Pancreas (tissue), 10 donors: Measurements from ENCODE around the gene ADAMTS7. TPM values are rescaled to one million over a fixed set of nuclear protein-coding genes. Genes with fewer than 3 reads are reported as not detected.
"Not testable (repeated sequence)": the region's sequence is repeated elsewhere in the genome, so short reads cannot be mapped to it uniquely, and the experiment has no call there.

Source experiments
- ATAC-seq, 4 donors: fragments of 200-7000 bp; cut with Tn5 transposase; one replicate each; pipeline versions ENCODE4 v1.8.0 to v1.9.1; 2020; ENCODE audit warnings: mild to moderate bottlenecking in 4 of 4, moderate library complexity in 4 of 4
- DNase-seq, 6 donors: peaks; one replicate each; pipeline ENCODE4 v3.0.0-alpha.2; 2020
- FAIRE-seq: peaks from 2 replicates; lab custom pipeline; 2012; peaks lifted over from hg19 to GRCh38; lab: Jason Lieb, UNC
- H3K27ac ChIP-seq, 4 donors: fragments of 200-600 bp; sonication (generic); 1 replicate in 3 of 4; 2 replicates in 1 of 4; pipeline versions ENCODE4 v1.5.0 to v1.8.0; 2020
- H3K27me3 ChIP-seq, 4 donors: fragments of 200-600 bp; one replicate each; pipeline ENCODE4 v1.8.0; 2021
- H3K36me3 ChIP-seq, 3 donors: fragments of 200-600 bp; sonication (generic) in 1 of 3; one replicate each; pipeline versions ENCODE4 v1.5.0 to v1.8.0; 2020 to 2021
- H3K4me1 ChIP-seq, 3 donors: fragments of 200-600 bp; one replicate each; pipeline ENCODE4 v1.8.0; 2021
- H3K4me3 ChIP-seq, 4 donors: fragments of 200-600 bp; sonication (generic) in 2 of 4; one replicate each; pipeline versions ENCODE4 v1.5.0 to v1.8.0; 2020 to 2021
- H3K9me3 ChIP-seq, 4 donors: fragments of 200-600 bp; one replicate each; pipeline ENCODE4 v1.8.0; 2021
- WGBS, 2 donors: extraction: QIAGEN DNeasy Blood & Tissue Kit; methylation state at CpG; one replicate each; pipeline ENCODE4 v1.1.7; 2013; 5-methylcytosine and 5-hydroxymethylcytosine counted together
- intact Hi-C, 3 donors: fragments of 100-400 bp; cut with DNase I; formaldehyde crosslinking; loops; one replicate each; pipeline versions ENCODE4 v1.11.1 to v1.14.2; 2022
- polyA plus RNA-seq, 2 donors: library from polyadenylated mRNA; stranded (reverse); fragments of 200-250 nt; gene quantifications; one replicate each; pipeline ENCODE4 v1.2.3, GENCODE V29; 2013
- total RNA-seq, 6 donors: library from RNA; stranded (reverse); fragmentation: NEBNext Ultra II Directional in 4 of 6; extraction: Animal tissue kit (Norgen Biotek cat#: 25700) in 4 of 6; gene quantifications; one replicate each; pipeline versions ENCODE4 v1.2.1 to v1.2.4, GENCODE V29; 2021 to 2023
- TF ChIP-seq, protein P1 (sequence below), 4 donors: fragments of 200-600 bp; sonication (generic) in 3 of 4; IDR thresholded peaks; one replicate each; pipeline versions ENCODE4 v1.5.0 to v1.8.0; 2021; ENCODE audit warnings: antibody characterized with exemption in 4 of 4
- donor health status: healthy with polysubstance abuse.
- donor health status: DM: no; HTN: no; CAD: no; lungs with moderate emphysema.
- donor health status: DM: no; HTN: no; CAD: no.
- donor health status: control.
- donor health status: control.
- donor health status: Bipolar disorder and iron deficiency.
- donor health status: DM: yes; HTN: yes; CAD: no.
- donor health status: DM: no; HTN: no; CAD: no.
- donor health status: DM: no; HTN: no; CAD: no.
- donor health status: DM: yes; HTN: yes; CAD: no.

The ADAMTS7 gene
- total and polyA plus RNA-seq, 8 donors: 0.20 to 1.4 (median 0.69) TPM

DNA sequence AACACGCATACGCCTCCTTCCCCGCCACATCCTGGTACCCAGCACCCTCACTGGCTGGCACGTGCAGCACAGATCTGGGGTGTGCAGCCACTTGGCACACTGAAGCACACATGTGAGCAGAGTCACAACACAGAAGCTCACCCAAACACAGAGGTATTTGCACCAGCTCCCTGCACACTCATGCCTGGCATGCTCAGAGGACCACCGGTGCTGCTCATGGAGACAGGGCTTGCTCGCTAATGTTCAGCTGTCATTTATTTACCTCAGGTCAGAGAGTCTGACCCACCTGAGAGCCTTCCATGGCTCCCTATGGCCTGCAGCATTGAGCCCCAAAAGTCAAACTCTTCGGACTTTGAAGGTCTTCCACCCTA lies 70.4 kb downstream of the ADAMTS7 start:
- no peaks in the 10 kb centered on the region for H3K36me3 ChIP-seq
- FAIRE-seq (no peak), ATAC-seq (no peak), DNase-seq (no peak)
- no peak overlapping the region for H3K27ac ChIP-seq
- TF ChIP-seq, protein P1, sequence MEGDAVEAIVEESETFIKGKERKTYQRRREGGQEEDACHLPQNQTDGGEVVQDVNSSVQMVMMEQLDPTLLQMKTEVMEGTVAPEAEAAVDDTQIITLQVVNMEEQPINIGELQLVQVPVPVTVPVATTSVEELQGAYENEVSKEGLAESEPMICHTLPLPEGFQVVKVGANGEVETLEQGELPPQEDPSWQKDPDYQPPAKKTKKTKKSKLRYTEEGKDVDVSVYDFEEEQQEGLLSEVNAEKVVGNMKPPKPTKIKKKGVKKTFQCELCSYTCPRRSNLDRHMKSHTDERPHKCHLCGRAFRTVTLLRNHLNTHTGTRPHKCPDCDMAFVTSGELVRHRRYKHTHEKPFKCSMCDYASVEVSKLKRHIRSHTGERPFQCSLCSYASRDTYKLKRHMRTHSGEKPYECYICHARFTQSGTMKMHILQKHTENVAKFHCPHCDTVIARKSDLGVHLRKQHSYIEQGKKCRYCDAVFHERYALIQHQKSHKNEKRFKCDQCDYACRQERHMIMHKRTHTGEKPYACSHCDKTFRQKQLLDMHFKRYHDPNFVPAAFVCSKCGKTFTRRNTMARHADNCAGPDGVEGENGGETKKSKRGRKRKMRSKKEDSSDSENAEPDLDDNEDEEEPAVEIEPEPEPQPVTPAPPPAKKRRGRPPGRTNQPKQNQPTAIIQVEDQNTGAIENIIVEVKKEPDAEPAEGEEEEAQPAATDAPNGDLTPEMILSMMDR (IDR thresholded peaks at IDR 0.05): no peak
- no peak overlapping the region for H3K4me3 ChIP-seq
- no peaks in the 10 kb centered on the region for H3K4me1 ChIP-seq
- no peaks in the 10 kb centered on the region for H3K27me3 ChIP-seq
- no peaks in the 10 kb centered on the region for H3K9me3 ChIP-seq
- intact Hi-C loops: no loop called here
- WGBS, 2 donors: 70 to 71% methylated on average over 7 of the region's 7 CpGs

DNA sequence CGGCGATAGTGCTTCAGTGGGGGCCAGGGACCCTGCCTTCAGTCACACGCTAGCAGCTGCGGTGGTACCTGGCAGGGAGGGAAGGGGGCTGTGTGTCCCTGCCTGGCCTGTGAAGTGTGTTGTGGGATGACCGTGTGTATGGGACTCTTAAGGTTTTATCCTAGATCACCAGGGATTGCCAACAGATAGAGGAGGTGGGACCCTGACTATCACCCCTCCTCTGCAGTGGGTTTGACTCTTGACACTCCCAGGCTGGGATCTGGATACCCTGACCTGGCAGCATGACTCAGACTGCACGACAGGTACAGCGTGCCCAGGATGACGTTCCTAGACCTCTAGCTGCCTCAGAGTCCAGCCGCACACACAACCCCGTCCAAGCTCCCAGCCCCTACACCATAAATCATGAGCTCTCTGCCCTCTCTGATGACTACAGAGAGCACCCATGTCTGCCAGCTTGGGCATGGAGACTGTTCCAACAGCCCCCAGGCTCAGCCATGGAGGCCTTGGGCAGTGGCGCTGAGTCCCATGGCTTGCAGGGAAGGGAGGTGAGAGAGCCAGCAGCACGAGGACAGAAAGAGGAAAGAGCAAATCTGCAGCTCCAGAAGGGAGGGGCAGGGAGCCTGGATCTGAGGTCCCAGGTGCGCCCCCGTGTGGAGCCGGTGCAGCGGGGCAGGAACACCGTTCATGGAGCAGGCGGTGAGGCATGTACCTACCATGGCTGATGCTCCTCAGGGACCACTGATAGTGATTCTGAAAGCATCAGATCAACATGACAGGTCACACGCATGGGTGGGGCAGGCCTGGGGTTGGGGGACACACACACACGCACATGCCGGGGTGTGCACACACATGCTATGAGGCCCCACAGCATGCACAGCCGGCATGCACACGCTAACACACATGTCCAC lies 71.0 kb downstream of the ADAMTS7 start:
- TF ChIP-seq, protein P1 (IDR thresholded peaks at IDR 0.05): peak in 3 of 4 donors; percentile 14 to 31 (median 28)
- Histone ChIP-seq H3K27me3 (no peaks in the 10 kb centered on the region), H3K27ac (no peak overlapping the region), H3K4me1 (no peaks in the 10 kb centered on the region), H3K9me3 (no peaks in the 10 kb centered on the region), H3K4me3 (no peak overlapping the region), H3K36me3 (no peaks in the 10 kb centered on the region)
- peak; percentile 77 to 92 (median 90) for ATAC-seq
- DNase-seq: peak; percentile 41 to 92 (median 74)
- 43 to 44% methylated on average over 23 of the region's 23 CpGs for WGBS, 2 donors
- no peak for FAIRE-seq
- intact Hi-C loops: no loop called here

DNA sequence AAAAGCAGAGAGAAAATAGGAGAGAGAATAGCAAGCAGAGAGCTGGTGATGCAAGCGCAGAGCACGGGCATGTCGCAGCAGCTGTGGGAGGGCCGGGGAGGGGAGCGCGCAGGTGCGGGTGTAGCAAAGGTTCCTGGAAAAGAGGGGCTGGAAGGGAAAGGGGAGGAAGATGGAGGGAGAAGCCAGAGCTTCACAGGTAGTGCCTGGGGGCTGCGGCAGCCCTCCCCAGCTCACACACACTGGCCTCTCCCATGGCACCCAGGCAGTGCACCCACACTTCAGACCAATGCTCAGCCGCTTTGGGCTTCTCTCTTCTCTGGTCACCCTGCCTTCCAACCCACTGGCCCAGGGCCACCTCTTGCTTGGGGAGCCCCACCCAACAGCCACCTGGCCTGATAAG lies 72.1 kb downstream of the ADAMTS7 start:
- Histone ChIP-seq H3K9me3 (no peaks in the 10 kb centered on the region), H3K4me3 (no peak overlapping the region), H3K36me3 (no peaks in the 10 kb centered on the region), H3K4me1 (no peaks in the 10 kb centered on the region), H3K27me3 (no peaks in the 10 kb centered on the region), H3K27ac (no peak overlapping the region)
- FAIRE-seq (no peak), ATAC-seq (no peak), DNase-seq (no peak)
- TF ChIP-seq, protein P1 (IDR thresholded peaks at IDR 0.05): no peak
- intact Hi-C loops: no loop called here
- 91 to 92% methylated on average over 9 of the region's 9 CpGs for WGBS, 2 donors

GRCh38 chr15:78737931-78738558 lies 73.2 kb downstream of the ADAMTS7 start:
- FAIRE-seq, H3K27ac ChIP-seq, H3K4me3 ChIP-seq, H3K9me3 ChIP-seq, H3K27me3 ChIP-seq, intact Hi-C loops, H3K36me3 ChIP-seq, H3K4me1 ChIP-seq: not testable (repeated sequence)
- ATAC-seq (peak; percentile 65 to 86 (median 74)), DNase-seq (peak in 2 of 6 donors; percentile 42 to 43)
- TF ChIP-seq, protein P1 (IDR thresholded peaks at IDR 0.05): peak in 1 of 4 donors; percentile 18
- WGBS, 2 donors: 38 to 45% methylated on average over 10 to 11 of the region's 11 CpGs
